Central memory CD8-positive, alpha-beta T cell (primary cell): ENCODE data around the gene LPXN.

Experiments
- ATAC-seq: fragments of 150-1000 bp; cut with Tn5 transposase; replicated peaks from 2 replicates; pipeline ENCODE4 v1.10.0; 2022; ENCODE audit warnings: mild to moderate bottlenecking, moderate FRiP score, moderate number of reproducible peaks; ENCODE audit not compliant: poor library complexity, severe bottlenecking; ENCODE audit errors: extremely low read depth
- DNase-seq, 2 donors: peaks; one replicate each; pipeline ENCODE4 v3.0.0; 2021; ENCODE audit warnings: low spot score in 2 of 2
- H3K27ac Mint-ChIP-seq: one replicate; pipeline ENCODE4 v1.8.0; 2022; ENCODE audit warnings: low read depth, mild to moderate bottlenecking, moderate library complexity, mixed read lengths
- H3K27me3 Mint-ChIP-seq: one replicate; pipeline ENCODE4 v1.8.0; 2022; ENCODE audit warnings: mixed read lengths
- H3K36me3 Mint-ChIP-seq: one replicate; pipeline ENCODE4 v1.8.0; 2022; ENCODE audit warnings: mild to moderate bottlenecking, moderate library complexity, mixed read lengths; ENCODE audit not compliant: insufficient read depth
- H3K4me1 Mint-ChIP-seq: one replicate; pipeline ENCODE4 v1.8.0; 2022; ENCODE audit warnings: mixed read lengths
- H3K4me3 Mint-ChIP-seq: one replicate; pipeline ENCODE4 v1.8.0; 2022; ENCODE audit warnings: mild to moderate bottlenecking, moderate library complexity, mixed read lengths
- H3K9me3 Mint-ChIP-seq: one replicate; pipeline ENCODE4 v1.8.0; 2022; ENCODE audit warnings: mixed read lengths

LPXN gene

DNA sequence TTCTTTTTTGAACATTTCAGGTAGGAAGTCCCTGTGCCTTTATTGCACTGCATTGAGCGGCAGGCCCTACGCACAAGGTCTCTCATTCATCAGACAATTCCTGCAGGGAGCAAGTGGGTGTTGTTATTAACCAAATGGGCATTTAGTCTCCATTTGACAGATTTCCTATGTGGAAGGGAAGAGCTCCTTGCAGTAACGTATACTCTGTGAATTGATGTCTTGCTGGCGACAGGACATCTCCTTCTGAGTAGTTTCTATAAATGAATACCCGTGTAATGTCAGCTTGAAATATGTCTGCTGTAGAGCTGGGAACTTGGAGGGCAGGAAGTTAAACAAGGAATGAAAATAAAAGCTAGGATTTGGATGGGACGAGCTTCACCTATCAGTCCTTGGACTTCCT lies 71.4 kb downstream of the LPXN start:
- no peak overlapping the region for H3K4me3 Mint-ChIP-seq
- DNase-seq (no peak), ATAC-seq (no peak)
- peaks cover 6% of the 10 kb centered on the region for H3K36me3 Mint-ChIP-seq
- no peaks in the 10 kb centered on the region for H3K27me3 Mint-ChIP-seq
- no peak overlapping the region for H3K27ac Mint-ChIP-seq
- peaks cover 2% of the 10 kb centered on the region for H3K4me1 Mint-ChIP-seq
- H3K9me3 Mint-ChIP-seq, result no peaks in the 10 kb centered on the region

- peaks cover 10% of the 10 kb centered on the region for H3K4me1 Mint-ChIP-seq
- no peaks in the 10 kb centered on the region for H3K27me3 Mint-ChIP-seq
- H3K9me3 Mint-ChIP-seq, result no peaks in the 10 kb centered on the region
- H3K4me3 Mint-ChIP-seq, result no peak overlapping the region
- ATAC-seq (no peak), DNase-seq (no peak)
- H3K36me3 Mint-ChIP-seq, result peaks cover 6% of the 10 kb centered on the region
- H3K27ac Mint-ChIP-seq, result no peak overlapping the region
Measured at GRCh38 chr11:58503361-58503856, 72.2 kb downstream of the LPXN start.

DNA sequence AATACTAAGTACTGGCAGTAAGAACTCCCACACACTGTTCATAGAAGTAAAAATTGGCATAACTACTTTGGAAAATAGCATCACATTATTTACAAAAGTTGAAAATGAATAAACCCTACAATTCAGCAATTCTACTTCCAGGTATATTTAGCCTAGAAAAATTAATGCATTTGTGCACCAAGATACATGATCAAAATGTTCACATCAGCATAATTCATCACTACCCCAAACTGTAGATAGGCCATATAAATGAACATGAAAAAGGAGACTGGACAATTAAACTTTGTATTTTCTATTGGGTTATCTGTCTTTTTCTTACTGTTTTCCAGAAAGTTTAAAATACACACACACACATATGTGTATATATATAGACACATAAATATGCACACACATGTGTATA lies 73.7 kb downstream of the LPXN start:
- Mint-ChIP-seq H3K36me3 (no peaks in the 10 kb centered on the region), H3K27ac (no peak overlapping the region), H3K9me3 (no peaks in the 10 kb centered on the region), H3K4me1 (peaks cover 23% of the 10 kb centered on the region), H3K27me3 (no peaks in the 10 kb centered on the region), H3K4me3 (no peak overlapping the region)
- DNase-seq, result no peak
- no peak for ATAC-seq

DNA sequence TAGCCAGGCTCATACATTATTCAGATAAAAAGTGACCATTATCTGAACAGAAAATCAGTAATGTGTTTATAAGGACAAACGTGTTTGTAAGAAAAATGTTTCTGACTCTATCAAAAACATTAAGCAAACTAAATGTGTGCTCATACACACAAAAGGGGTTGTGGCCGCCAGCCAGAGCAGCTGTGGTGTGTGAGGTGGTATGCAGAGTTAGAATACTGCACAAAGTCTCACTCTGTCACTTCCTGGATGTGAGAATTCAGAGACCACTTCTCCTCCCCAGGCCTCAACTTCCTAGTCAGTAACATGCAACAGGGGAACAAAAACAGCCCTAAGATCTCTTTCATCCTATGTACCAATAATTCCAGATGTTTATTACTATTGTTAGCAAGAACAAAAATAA lies 77.2 kb downstream of the LPXN start:
- H3K27ac Mint-ChIP-seq, result peak overlapping the region; percentile 92
- H3K9me3 Mint-ChIP-seq, result no peaks in the 10 kb centered on the region
- DNase-seq, result no peak
- H3K4me3 Mint-ChIP-seq, result peak overlapping the region; percentile 1
- peak; percentile 85 for ATAC-seq
- H3K36me3 Mint-ChIP-seq, result no peaks in the 10 kb centered on the region
- H3K4me1 Mint-ChIP-seq, result peaks cover 37% of the 10 kb centered on the region
- no peaks in the 10 kb centered on the region for H3K27me3 Mint-ChIP-seq

- peak overlapping the region; percentile 92 for H3K27ac Mint-ChIP-seq
- peak overlapping the region; percentile 1 for H3K4me3 Mint-ChIP-seq
- peaks cover 37% of the 10 kb centered on the region for H3K4me1 Mint-ChIP-seq
- ATAC-seq (no peak), DNase-seq (no peak)
- H3K27me3 Mint-ChIP-seq, result no peaks in the 10 kb centered on the region
- no peaks in the 10 kb centered on the region for H3K9me3 Mint-ChIP-seq
- no peaks in the 10 kb centered on the region for H3K36me3 Mint-ChIP-seq
Measured at GRCh38 chr11:58497951-58498350, 77.7 kb downstream of the LPXN start.

DNA sequence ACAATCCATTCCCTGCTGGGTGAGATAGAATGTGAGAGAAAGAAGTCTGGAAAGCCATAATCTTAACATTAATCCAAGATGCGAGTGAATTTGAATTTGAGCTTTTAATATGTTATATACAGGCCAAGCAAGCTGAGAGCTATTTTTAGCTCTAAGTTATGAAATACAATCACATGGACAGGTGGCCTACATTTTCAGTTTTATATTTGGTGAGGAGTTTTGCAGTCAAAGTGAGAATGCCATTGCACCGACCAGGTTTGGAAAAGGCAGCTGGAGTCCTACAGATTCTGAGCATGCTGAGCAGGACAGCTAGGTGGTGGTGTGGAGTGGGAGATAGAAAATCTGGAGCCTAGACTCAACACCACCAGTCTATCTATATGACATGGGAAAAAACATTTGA lies 79.8 kb downstream of the LPXN start:
- H3K36me3 Mint-ChIP-seq, result no peaks in the 10 kb centered on the region

GRCh38 chr11:58494101-58494500 lies 81.6 kb downstream of the LPXN start:
- no peak for DNase-seq

More for the DNA sequence above, 79.8 kb downstream of the LPXN start:
- Mint-ChIP-seq H3K27ac (no peak overlapping the region), H3K4me3 (no peak overlapping the region), H3K4me1 (peaks cover 37% of the 10 kb centered on the region), H3K9me3 (no peaks in the 10 kb centered on the region), H3K27me3 (no peaks in the 10 kb centered on the region)
- DNase-seq (no peak), ATAC-seq (no peak)

DNA sequence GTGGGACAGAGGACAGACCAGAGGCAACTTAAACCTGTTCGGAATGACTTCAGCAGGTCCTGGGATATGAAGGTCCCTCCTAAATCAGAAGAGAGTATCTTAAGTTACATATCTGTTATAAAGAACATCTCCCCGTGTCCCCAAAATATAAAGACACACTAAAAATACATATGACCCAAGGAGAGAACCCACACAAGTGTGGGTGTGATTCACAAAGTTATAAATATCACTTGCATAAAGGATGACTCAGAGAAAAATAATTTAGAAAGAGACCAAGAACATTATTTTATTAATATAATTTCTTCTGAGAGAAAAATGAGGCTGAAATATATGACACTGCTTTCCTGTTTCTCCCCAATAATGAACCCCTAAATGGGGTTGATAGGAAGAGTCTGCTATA lies 82.0 kb downstream of the LPXN start:
- Mint-ChIP-seq H3K36me3 (no peaks in the 10 kb centered on the region), H3K9me3 (no peaks in the 10 kb centered on the region), H3K27me3 (no peaks in the 10 kb centered on the region), H3K4me1 (peaks cover 30% of the 10 kb centered on the region), H3K27ac (no peak overlapping the region), H3K4me3 (no peak overlapping the region)
- ATAC-seq (no peak), DNase-seq (no peak)

More at GRCh38 chr11:58494101-58494500, 81.6 kb downstream of the LPXN start:
- H3K4me3 Mint-ChIP-seq, result no peak overlapping the region
- H3K9me3 Mint-ChIP-seq, result no peaks in the 10 kb centered on the region
- H3K27ac Mint-ChIP-seq, result no peak overlapping the region
- H3K4me1 Mint-ChIP-seq, result peaks cover 34% of the 10 kb centered on the region
- no peaks in the 10 kb centered on the region for H3K27me3 Mint-ChIP-seq
- no peak for ATAC-seq
- no peaks in the 10 kb centered on the region for H3K36me3 Mint-ChIP-seq

GRCh38 chr11:58490827-58491226 lies 84.8 kb downstream of the LPXN start:
- Mint-ChIP-seq H3K9me3 (no peaks in the 10 kb centered on the region), H3K36me3 (no peaks in the 10 kb centered on the region), H3K4me3 (no peak overlapping the region), H3K27me3 (no peaks in the 10 kb centered on the region), H3K4me1 (peaks cover 2% of the 10 kb centered on the region), H3K27ac (no peak overlapping the region)
- no peak for DNase-seq
- ATAC-seq, result no peak

GRCh38 chr11:58487170-58487569 lies 88.5 kb downstream of the LPXN start:
- DNase-seq (no peak), ATAC-seq (no peak)
- H3K27me3 Mint-ChIP-seq, result peaks cover 7% of the 10 kb centered on the region
- no peak overlapping the region for H3K27ac Mint-ChIP-seq
- no peak overlapping the region for H3K4me3 Mint-ChIP-seq
- no peaks in the 10 kb centered on the region for H3K36me3 Mint-ChIP-seq
- no peaks in the 10 kb centered on the region for H3K4me1 Mint-ChIP-seq
- H3K9me3 Mint-ChIP-seq, result no peaks in the 10 kb centered on the region

- DNase-seq, result no peak
- Mint-ChIP-seq H3K9me3 (no peaks in the 10 kb centered on the region), H3K36me3 (no peaks in the 10 kb centered on the region), H3K27me3 (peaks cover 9% of the 10 kb centered on the region), H3K4me1 (no peaks in the 10 kb centered on the region), H3K4me3 (no peak overlapping the region), H3K27ac (no peak overlapping the region)
- no peak for ATAC-seq
Measured at GRCh38 chr11:58485961-58486360, 89.7 kb downstream of the LPXN start.
